Activated CD4-positive, alpha-beta T cell treated with anti-CD3 and anti-CD28 coated beads for 36 hours (primary cell): ENCODE results near the gene ARHGAP15. TPM values are rescaled to one million over a fixed set of nuclear protein-coding genes. Genes with fewer than 3 reads are reported as not detected.

ENCODE experiments used
- ATAC-seq: fragments of 200-7000 bp; cut with Tn5 transposase; one replicate; pipeline ENCODE4 v1.10.0; 2021; ENCODE audit warnings: mild to moderate bottlenecking, moderate library complexity
- CTCF ChIA-PET: fragments of 350-600 bp; sonication (Branson Sonifier 250); formaldehyde crosslinking; loops from one replicate; lab custom pipeline; 2021; ENCODE audit warnings: antibody characterized with exemption; lab: Charles Lee
- POLR2A ChIA-PET: fragments of 350-600 bp; sonication (Branson Sonifier 250); formaldehyde crosslinking; loops from one replicate; lab custom pipeline; 2021; ENCODE audit warnings: antibody characterized with exemption, inconsistent platforms; lab: Charles Lee
- DNase-seq: peaks from one replicate; pipeline ENCODE4 v3.0.0-alpha.2; 2020
- H3K27ac Mint-ChIP-seq: one replicate; pipeline ENCODE4 v1.8.0; 2021; ENCODE audit warnings: mixed read lengths
- H3K27me3 Mint-ChIP-seq: one replicate; pipeline ENCODE4 v1.8.0; 2021; ENCODE audit warnings: mixed read lengths
- H3K36me3 Mint-ChIP-seq: one replicate; pipeline ENCODE4 v1.8.0; 2021; ENCODE audit warnings: low read depth, mixed read lengths
- H3K4me1 Mint-ChIP-seq: one replicate; pipeline ENCODE4 v1.8.0; 2021; ENCODE audit warnings: mixed read lengths
- H3K4me3 Mint-ChIP-seq: one replicate; pipeline ENCODE4 v1.8.0; 2021; ENCODE audit warnings: mild to moderate bottlenecking, moderate library complexity, mixed read lengths
- H3K9me3 Mint-ChIP-seq: one replicate; pipeline ENCODE4 v1.8.0; 2021; ENCODE audit warnings: low read depth, mixed read lengths
- intact Hi-C, 2 experiments: fragments of 100-400 bp; cut with DNase I in 1 of 2; cut with micrococcal nuclease in 1 of 2; formaldehyde crosslinking; loops; one replicate each; pipeline versions ENCODE4 v1.14.2 to v1.15.1; 2022 to 2024; cut with DNase I, micrococcal nuclease
- total RNA-seq, 2 experiments: library from RNA; stranded (reverse); gene quantifications; one replicate each; pipeline ENCODE4 v1.2.3, GENCODE V29; 2021

The ARHGAP15 gene
- total RNA-seq, 2 experiments from 2014 or later, result 62.6 to 64.3 TPM

DNA sequence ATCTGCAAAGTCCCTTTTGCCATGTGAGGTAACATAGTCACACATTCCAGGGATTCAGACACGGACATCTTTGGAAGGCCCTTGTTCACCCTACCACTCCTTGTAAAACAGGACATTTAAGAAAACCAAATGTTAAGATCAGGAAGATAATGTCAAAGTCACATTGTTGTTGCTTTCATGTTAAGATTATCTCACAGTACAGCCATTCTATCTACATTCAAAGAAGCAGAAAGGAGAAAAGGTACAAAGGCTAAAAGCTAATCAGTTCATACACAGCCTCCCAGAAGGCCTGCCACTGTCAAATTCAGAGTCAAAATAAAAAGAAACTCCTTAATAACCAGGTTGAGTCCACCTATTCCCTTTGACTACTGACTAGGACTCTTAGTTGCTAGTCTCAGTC lies 573.7 kb downstream of the ARHGAP15 start:
- DNase-seq (no peak), ATAC-seq (no peak)
- H3K9me3 Mint-ChIP-seq, result peaks cover 4% of the 10 kb centered on the region
- H3K4me1 Mint-ChIP-seq, result peaks cover 60% of the 10 kb centered on the region
- CTCF ChIA-PET, result interaction anchor here (0.6 to 2.1 kb wide), 3 partner anchors 16 to 492 kb away, joined by 3 to 8 read pairs (median 3); no protein-coding TSS in a partner anchor
- intact Hi-C loops, result loop anchor here in 1 of 2 experiments (5.0 to 10.0 kb wide), 3 partner anchors 441 to 882 kb away; no protein-coding TSS in a partner anchor
- H3K4me3 Mint-ChIP-seq, result no peak overlapping the region
- no peak overlapping the region for H3K27ac Mint-ChIP-seq
- POLR2A ChIA-PET, result no interaction called here
- peaks cover 52% of the 10 kb centered on the region for H3K36me3 Mint-ChIP-seq
- H3K27me3 Mint-ChIP-seq, result no peaks in the 10 kb centered on the region

DNA sequence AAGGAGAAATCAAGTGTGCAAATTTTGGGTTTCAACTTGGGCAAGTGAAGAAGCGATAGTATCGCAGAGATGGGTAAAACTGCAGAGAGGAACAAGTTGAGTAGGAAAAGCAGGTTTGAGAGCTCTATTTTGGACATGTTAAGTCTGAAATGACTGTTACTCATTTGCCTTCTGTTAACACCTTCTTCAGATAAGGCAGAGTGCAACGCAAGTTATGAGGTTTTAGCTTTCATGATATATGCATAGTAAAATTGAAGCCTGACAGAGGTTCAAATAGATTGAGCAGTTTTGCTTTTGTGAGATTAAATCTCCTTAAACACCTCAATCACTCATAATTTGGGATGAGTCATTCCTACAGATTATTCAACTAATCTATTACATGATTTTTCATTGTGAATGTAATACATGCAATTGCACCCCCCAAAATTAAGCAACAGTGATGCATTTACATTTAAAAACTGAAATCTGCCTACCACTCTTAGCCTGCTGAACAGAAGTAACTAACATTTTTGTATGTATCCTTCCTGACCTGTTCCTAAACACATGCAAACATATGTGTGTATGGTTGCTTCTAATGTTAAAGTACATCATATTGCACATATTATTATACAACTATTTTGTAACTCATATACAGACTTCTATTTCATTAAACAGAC lies 575.4 kb downstream of the ARHGAP15 start:
- POLR2A ChIA-PET, result no interaction called here
- peaks cover 6% of the 10 kb centered on the region for H3K9me3 Mint-ChIP-seq
- H3K27ac Mint-ChIP-seq, result peak overlapping the region; percentile 45
- H3K27me3 Mint-ChIP-seq, result no peaks in the 10 kb centered on the region
- CTCF ChIA-PET, result interaction anchor here (0.6 to 2.1 kb wide), 2 partner anchors 18 to 578 kb away, joined by 5 to 8 read pairs; no protein-coding TSS in a partner anchor
- peaks cover 46% of the 10 kb centered on the region for H3K4me1 Mint-ChIP-seq
- intact Hi-C loops, result loop anchor here (1.0 to 10.0 kb wide), 7 partner anchors 26 to 880 kb away; no protein-coding TSS in a partner anchor
- H3K36me3 Mint-ChIP-seq, result peaks cover 64% of the 10 kb centered on the region
- DNase-seq (no peak), ATAC-seq (peak; percentile 90)
- H3K4me3 Mint-ChIP-seq, result no peak overlapping the region

DNA sequence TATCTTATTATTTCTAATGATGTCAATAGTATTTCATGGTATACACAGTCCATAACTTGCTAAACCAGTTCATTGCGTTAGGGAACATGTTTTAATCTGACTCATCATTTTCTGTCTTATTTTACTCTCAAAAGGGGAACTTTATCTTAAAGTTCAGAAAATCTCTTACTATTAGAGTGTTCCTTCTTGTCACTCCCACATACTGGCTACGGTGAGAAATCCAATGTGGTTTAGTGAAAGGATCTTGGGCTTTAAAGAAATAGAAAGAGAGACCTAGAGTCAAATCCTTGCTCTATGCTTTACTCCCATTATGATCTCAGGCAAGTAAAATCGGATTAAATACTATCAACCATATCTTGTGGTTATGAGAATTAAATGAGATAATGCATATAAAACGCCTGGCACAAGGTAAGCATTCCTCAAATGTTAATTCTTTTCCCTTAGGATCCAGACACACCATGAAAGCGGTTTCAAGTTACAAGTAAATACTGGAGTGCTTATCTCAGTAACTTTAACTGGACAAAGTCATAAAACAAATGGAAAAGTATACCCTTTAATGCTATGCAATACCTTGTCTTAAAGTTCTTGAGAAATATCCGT lies 576.0 kb downstream of the ARHGAP15 start:
- DNase-seq, result no peak
- H3K4me3 Mint-ChIP-seq, result no peak overlapping the region
- CTCF ChIA-PET, result interaction anchor here (0.9 kb wide), 1 partner anchor 11 kb away, joined by 5 read pairs; no protein-coding TSS in a partner anchor
- peaks cover 43% of the 10 kb centered on the region for H3K4me1 Mint-ChIP-seq
- H3K27me3 Mint-ChIP-seq, result no peaks in the 10 kb centered on the region
- POLR2A ChIA-PET, result no interaction called here
- peak; percentile 35 for ATAC-seq
- H3K36me3 Mint-ChIP-seq, result peaks cover 68% of the 10 kb centered on the region
- H3K27ac Mint-ChIP-seq, result peak overlapping the region; percentile 25
- H3K9me3 Mint-ChIP-seq, result peaks cover 7% of the 10 kb centered on the region
- intact Hi-C loops, result loop anchor here (2.0 to 10.0 kb wide), 3 partner anchors 236 to 880 kb away; no protein-coding TSS in a partner anchor

DNA sequence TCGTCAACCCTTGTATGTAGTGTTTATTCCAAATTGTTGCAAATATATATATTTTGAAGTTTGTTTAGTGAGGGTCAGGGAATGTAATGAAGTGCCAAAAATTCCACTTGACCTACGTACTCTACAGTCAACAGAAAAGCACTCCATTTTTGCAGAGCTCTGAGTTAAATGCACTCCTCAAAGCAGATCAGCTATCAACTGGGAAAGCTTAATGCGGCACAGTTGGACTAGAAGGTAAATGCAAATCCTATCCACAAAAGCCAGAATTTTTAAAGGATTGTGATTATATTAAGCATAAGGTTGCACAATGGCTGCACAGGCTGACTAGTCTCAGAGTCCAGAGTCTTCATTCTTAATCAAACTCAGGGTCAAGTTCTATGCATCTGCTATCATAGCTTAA lies 577.1 kb downstream of the ARHGAP15 start:
- DNase-seq (no peak), ATAC-seq (no peak)
- ChIA-PET CTCF (interaction anchor here (0.9 kb wide), 1 partner anchor 12 kb away, joined by 5 read pairs; no protein-coding TSS in a partner anchor), POLR2A (no interaction called here)
- intact Hi-C loops, result loop anchor here in 1 of 2 experiments (10.0 kb wide), 2 partner anchors 488 to 878 kb away; no protein-coding TSS in a partner anchor
- Mint-ChIP-seq H3K9me3 (peaks cover 12% of the 10 kb centered on the region), H3K36me3 (peaks cover 76% of the 10 kb centered on the region), H3K4me3 (no peak overlapping the region), H3K27ac (no peak overlapping the region), H3K27me3 (no peaks in the 10 kb centered on the region), H3K4me1 (peaks cover 36% of the 10 kb centered on the region)

DNA sequence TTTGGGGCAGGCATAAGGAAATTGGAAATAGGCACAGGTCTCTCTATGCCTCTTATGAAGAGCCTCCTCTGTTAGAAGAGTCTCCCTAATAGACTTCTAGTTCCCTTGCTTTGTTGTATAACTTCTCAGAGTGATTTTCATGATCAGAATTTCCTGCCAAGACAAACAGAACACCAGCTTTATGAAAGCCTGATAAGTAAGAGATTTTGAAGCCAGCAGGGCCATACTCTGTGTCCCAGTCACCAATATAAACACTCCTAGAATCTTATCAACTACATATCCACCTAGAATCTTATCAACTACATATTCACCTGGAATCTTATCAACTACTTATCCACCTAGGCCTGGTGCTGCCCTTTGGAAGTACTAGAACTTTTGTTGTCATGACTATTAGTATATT lies 579.5 kb downstream of the ARHGAP15 start:
- ATAC-seq (no peak), DNase-seq (no peak)
- Mint-ChIP-seq H3K36me3 (peaks cover 80% of the 10 kb centered on the region), H3K4me1 (peaks cover 25% of the 10 kb centered on the region), H3K27ac (no peak overlapping the region), H3K4me3 (no peak overlapping the region), H3K9me3 (peaks cover 22% of the 10 kb centered on the region), H3K27me3 (no peaks in the 10 kb centered on the region)
- intact Hi-C loops, result loop anchor here in 1 of 2 experiments (10.0 kb wide), 2 partner anchors 486 to 876 kb away; no protein-coding TSS in a partner anchor
- CTCF ChIA-PET, result interaction anchor here (1.5 kb wide), 1 partner anchor 20 kb away, joined by 3 read pairs; no protein-coding TSS in a partner anchor
- POLR2A ChIA-PET, result interaction anchor here (0.7 kb wide), 1 partner anchor 20 kb away, joined by 3 read pairs; no protein-coding TSS in a partner anchor

DNA sequence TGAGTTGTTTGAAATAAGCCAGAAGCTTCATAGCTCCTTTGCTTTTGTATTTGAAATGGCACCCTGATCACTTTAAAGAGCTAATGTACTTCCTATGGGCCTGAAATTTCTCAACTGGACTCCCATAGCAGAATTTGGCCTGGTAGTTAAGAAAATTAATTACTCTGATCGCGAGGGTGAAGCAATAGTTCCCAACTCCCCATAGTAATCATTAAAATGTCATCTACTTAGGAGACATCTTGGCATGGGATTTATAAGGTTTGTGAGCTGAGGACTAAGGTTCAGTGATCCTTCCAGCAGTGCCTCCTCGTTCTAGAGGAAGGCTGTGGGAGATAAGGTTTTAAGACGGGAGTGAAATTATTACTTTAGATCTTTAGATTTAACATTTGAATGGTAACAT lies 581.0 kb downstream of the ARHGAP15 start:
- no peak for DNase-seq
- CTCF ChIA-PET, result no interaction called here

DNA sequence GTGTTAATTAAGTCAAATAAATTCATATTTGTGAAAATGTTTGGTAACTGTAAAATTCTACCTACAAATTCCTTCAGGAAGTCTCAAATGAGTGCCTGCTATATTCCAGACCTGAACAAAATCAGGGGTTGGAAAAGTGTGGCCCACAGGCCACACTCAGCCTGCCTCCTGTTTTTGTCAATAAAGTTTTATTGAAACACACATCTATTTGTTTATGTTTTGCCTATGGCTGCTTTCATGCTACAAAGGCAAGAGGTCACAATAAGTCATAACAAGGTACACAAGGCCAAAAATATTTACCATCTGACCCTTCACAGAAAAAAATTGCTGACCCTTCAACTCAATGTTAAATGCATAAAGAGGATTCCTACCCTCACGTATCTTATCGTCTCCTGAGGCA lies 581.7 kb downstream of the ARHGAP15 start:
- H3K27me3 Mint-ChIP-seq, result no peaks in the 10 kb centered on the region
- no peak overlapping the region for H3K27ac Mint-ChIP-seq
- ChIA-PET CTCF (no interaction called here), POLR2A (no interaction called here)
- intact Hi-C loops, result no loop called here
- peaks cover 20% of the 10 kb centered on the region for H3K9me3 Mint-ChIP-seq
- no peak for DNase-seq
- H3K4me1 Mint-ChIP-seq, result peaks cover 8% of the 10 kb centered on the region
- ATAC-seq, result no peak
- no peak overlapping the region for H3K4me3 Mint-ChIP-seq
- peaks cover 74% of the 10 kb centered on the region for H3K36me3 Mint-ChIP-seq

More for the DNA sequence above, 581.0 kb downstream of the ARHGAP15 start:
- ATAC-seq, result no peak
- H3K4me3 Mint-ChIP-seq, result no peak overlapping the region
- no peaks in the 10 kb centered on the region for H3K27me3 Mint-ChIP-seq
- intact Hi-C loops, result no loop called here
- H3K4me1 Mint-ChIP-seq, result peaks cover 11% of the 10 kb centered on the region
- H3K36me3 Mint-ChIP-seq, result peaks cover 75% of the 10 kb centered on the region
- H3K9me3 Mint-ChIP-seq, result peaks cover 21% of the 10 kb centered on the region
- H3K27ac Mint-ChIP-seq, result no peak overlapping the region
- POLR2A ChIA-PET, result interaction anchor here (0.7 kb wide), 1 partner anchor 31 kb away, joined by 3 read pairs; no protein-coding TSS in a partner anchor

DNA sequence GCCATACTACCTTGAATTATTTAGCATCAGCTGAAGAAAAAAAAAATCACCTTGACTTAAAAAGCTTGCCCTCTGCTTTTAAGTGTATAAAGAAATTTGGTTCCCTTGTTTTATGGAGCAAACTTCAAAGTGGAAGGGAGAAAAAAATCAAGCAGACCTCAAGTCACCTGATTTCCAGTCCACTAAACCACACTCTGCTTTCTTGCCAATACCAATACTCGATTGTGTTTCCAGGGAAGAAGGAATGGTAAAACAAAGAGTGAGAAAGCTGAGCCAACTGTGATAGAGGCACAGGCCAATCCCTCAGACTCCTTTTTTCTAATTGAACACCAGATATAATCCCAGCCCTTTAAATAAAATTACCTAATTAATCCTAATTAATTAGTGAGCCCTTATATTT lies 587.3 kb downstream of the ARHGAP15 start:
- Mint-ChIP-seq H3K9me3 (peaks cover 9% of the 10 kb centered on the region), H3K27me3 (no peaks in the 10 kb centered on the region), H3K4me3 (no peak overlapping the region), H3K27ac (peak overlapping the region; percentile 17), H3K4me1 (peaks cover 16% of the 10 kb centered on the region), H3K36me3 (peaks cover 46% of the 10 kb centered on the region)
- ChIA-PET POLR2A (no interaction called here), CTCF (interaction anchor here (0.7 kb wide), 1 partner anchor 14 kb away, joined by 3 read pairs; no protein-coding TSS in a partner anchor)
- DNase-seq, result no peak
- intact Hi-C loops, result no loop called here
- ATAC-seq, result no peak

DNA sequence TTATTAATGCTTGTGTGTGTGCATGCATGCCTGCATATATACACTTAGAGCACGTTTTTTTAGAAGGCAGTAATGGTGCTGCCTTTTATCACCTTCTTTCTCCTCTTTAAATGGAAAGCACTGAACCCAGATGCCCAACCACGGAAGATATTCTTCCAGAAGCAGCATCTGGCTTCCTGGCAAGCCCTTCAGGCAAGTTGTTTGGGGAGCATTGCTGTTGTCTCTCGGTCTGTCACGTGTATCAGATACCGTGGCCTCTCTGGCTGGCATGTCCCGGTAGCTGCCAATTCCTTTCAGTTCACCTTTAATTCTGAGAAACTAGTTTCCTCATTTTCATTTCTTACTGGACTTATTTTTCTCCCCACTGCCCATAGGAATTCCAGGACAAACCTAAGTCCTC lies 587.8 kb downstream of the ARHGAP15 start:
- intact Hi-C loops, result no loop called here
- no peak for ATAC-seq
- ChIA-PET POLR2A (no interaction called here), CTCF (interaction anchor here (0.7 to 1.7 kb wide), 2 partner anchors 11 to 13 kb away, joined by 3 to 4 read pairs; no protein-coding TSS in a partner anchor)
- H3K4me3 Mint-ChIP-seq, result no peak overlapping the region
- no peak overlapping the region for H3K27ac Mint-ChIP-seq
- no peak for DNase-seq
- peaks cover 16% of the 10 kb centered on the region for H3K4me1 Mint-ChIP-seq
- H3K9me3 Mint-ChIP-seq, result peaks cover 4% of the 10 kb centered on the region
- H3K27me3 Mint-ChIP-seq, result no peaks in the 10 kb centered on the region
- peaks cover 41% of the 10 kb centered on the region for H3K36me3 Mint-ChIP-seq

DNA sequence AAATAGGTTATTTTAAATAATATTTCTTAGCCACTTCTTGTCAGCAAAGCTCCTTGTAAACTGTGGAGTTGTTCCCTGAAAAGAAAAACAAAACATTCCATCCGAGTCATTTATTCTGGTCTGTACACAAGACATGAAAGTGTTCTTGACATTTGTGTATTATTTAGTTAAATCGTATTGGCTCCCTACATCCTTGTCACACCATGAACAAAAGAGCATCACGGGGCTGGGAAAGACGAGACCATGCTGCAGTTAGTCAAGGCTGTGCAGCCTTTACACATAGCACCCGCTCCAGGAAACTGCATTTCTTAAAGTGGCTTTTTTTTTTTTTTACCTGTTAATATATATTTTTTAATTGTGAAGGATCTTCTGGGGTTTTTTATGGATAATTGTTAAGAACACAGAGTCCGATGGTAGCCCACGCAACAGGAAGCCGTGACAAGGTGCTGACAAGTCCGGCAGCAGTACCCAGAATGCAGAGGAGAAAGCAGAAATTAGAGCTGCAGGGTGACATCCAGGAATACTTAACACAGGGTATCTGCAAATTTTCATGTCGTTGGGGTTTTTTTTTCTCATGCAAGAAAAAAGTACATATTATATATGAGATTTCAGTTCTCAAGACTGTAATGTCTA lies 588.4 kb downstream of the ARHGAP15 start:
- Mint-ChIP-seq H3K4me1 (peaks cover 16% of the 10 kb centered on the region), H3K36me3 (peaks cover 35% of the 10 kb centered on the region), H3K4me3 (no peak overlapping the region), H3K27me3 (no peaks in the 10 kb centered on the region), H3K9me3 (no peaks in the 10 kb centered on the region), H3K27ac (no peak overlapping the region)
- ChIA-PET POLR2A (interaction anchor here (1.0 kb wide), 1 partner anchor 12 kb away, joined by 3 read pairs; no protein-coding TSS in a partner anchor), CTCF (interaction anchor here (1.7 kb wide), 1 partner anchor 11 kb away, joined by 4 read pairs; no protein-coding TSS in a partner anchor)
- no peak for ATAC-seq
- DNase-seq, result no peak
- intact Hi-C loops, result no loop called here

DNA sequence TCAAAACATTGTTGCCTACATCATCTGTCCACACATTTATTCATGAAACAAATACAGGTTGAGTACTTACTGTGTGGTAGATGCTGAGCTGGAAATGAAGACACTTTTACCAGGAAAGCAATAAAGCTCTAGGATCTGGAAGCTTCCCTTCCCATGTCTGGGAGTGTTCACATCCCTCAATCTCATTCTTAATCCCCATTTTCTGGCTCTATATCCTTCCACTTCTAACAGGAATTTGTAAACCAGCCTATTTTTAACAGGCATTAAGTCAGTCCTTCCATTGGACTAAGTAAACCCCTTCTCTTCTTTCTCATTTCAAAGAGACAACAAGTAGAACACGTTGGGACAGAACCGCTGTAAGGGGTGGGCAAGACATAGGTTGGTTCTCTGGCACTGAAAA lies 589.5 kb downstream of the ARHGAP15 start:
- intact Hi-C loops, result no loop called here
- ChIA-PET POLR2A (interaction anchor here (1.0 kb wide), 1 partner anchor 11 kb away, joined by 3 read pairs; no protein-coding TSS in a partner anchor), CTCF (interaction anchor here (1.7 kb wide), 1 partner anchor 10 kb away, joined by 4 read pairs; no protein-coding TSS in a partner anchor)
- DNase-seq (no peak), ATAC-seq (no peak)
- Mint-ChIP-seq H3K4me3 (no peak overlapping the region), H3K27ac (no peak overlapping the region), H3K4me1 (peaks cover 17% of the 10 kb centered on the region), H3K9me3 (no peaks in the 10 kb centered on the region), H3K27me3 (no peaks in the 10 kb centered on the region), H3K36me3 (peaks cover 26% of the 10 kb centered on the region)
